ENCODE data around the gene RNU7-1. TPM values are rescaled to one million over a fixed set of nuclear protein-coding genes. Genes with fewer than 3 reads are reported as not detected.

RNU7-1 gene
- total and polyA plus RNA-seq, 2 experiments from 2014 or later, result not detected

DNA sequence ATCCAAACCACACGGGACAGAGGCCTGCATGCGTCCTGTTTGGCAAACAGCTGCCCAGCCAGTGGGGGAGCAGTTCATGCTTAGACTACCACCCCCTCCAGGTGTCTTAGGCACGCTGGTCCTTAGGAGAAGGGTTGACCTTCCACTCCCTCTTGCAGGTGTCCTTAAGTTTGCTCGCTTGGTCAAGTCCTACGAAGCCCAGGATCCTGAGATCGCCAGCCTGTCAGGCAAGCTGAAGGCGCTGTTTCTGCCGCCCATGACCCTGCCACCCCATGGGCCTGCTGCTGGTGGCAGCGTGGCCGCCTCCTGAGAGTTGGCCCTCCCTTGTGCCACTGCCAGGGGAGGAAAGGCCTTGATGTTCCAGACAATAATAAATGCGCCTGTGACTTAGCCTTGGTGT is 2.0 kb downstream of the RNU7-1 start:
- Histone ChIP-seq H3K36me3 (ENCODE audit: low read depth) (no peaks in the 10 kb centered on the region), H3F3A (ENCODE audit: insufficient read depth) (peaks cover 34% of the 10 kb centered on the region), H2AFZ (no peak overlapping the region), H3K9me2 (ENCODE audit: insufficient read depth) (no peaks in the 10 kb centered on the region), H3K4me3 (no peak overlapping the region; the same call in 1 of the 2 replicates), H3K27ac (no peak overlapping the region), H4K20me1 (ENCODE audit: insufficient read depth) (no peaks in the 10 kb centered on the region), H3K9ac (0 out of 2 replicates have a peak overlapping the region, but pooled peaks have one; percentile 89), H3K4me1 (ENCODE audit: insufficient read depth) (peaks cover 17% of the 10 kb centered on the region), H3K27me3 (replicated peaks; ENCODE audit: insufficient read depth) (no peaks in the 10 kb centered on the region), H3K9me3 (ENCODE audit: low read depth) (no peaks in the 10 kb centered on the region), H3K79me2 (ENCODE audit: insufficient read depth) (peaks cover 11% of the 10 kb centered on the region; the same call in 1 of the 2 replicates), H3K4me2 (ENCODE audit: unreplicated experiment) (no peak overlapping the region)
- TF ChIP-seq EZH2 (IDR thresholded peaks at IDR 0.05; ENCODE audit: insufficient read depth, poor library complexity, severe bottlenecking) (no peak), EZH2phosphoT487 (IDR thresholded peaks at IDR 0.05; ENCODE audit: insufficient read depth, low read depth) (no peak)
- WGBS, 2 experiments (ENCODE audit: low coverage in 1 of 2, low lambda C conversion rate in 2 of 2, missing lambda C conversion rate in 2 of 2), result 93 to 96% methylated on average over 11 of the region's 11 CpGs
- in situ Hi-C loops (cut with MboI), result loop anchor here (10.0 kb wide), 1 partner anchor 169 kb away; no protein-coding TSS in a partner anchor
- DNase-seq, result no peak

DNA sequence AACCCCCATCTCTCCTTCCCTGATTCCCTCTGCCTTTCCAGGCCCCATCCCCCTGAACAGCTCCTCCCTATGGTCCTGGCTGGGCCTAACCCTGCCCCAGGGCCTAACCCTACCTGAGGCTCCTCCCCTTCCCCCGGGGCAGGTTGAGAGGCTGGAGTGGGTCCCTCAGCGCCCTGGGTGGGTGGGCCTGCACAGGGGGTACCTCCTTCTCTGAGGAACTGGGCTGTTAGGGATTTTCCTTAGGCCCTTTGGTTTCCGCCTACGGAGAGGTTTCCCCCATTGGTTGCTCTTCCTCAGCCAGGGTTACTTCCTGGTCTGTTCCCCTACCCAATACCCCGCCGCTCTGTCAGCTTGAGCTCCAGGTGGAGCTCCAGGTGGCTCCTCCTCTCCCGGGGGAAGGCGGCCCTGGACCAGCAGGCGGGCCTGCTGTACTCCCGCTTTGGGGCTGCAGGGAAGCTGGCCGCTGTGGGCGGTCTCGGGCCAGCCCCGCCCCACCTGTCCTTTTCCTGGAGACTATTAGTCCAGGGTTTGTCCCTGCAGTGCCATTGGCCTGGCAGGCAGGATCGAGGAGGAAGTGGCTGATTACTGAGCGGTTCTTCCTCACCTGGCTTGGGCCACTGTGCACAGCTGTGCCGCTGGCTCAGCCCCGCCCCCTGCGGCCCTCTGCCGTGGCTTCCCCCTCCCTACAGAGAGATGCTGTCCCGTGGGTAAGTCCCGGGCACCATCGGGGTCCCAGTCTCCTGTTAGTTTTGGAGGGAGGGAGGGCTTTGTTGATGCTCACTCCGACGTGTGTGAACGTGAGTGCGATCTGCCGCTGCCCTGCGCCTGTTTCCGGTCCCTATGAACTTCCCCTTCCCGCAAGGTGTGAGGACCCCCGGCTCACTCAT is 2.7 kb downstream of the RNU7-1 start:
- Histone ChIP-seq H3K4me2 (ENCODE audit: unreplicated experiment) (no peak overlapping the region), H2AFZ (no peak overlapping the region), H3K4me1 (ENCODE audit: insufficient read depth) (peaks cover 17% of the 10 kb centered on the region), H3K79me2 (ENCODE audit: insufficient read depth) (peaks cover 11% of the 10 kb centered on the region; the same call in 1 of the 2 replicates), H3K9me2 (ENCODE audit: insufficient read depth) (no peaks in the 10 kb centered on the region), H3F3A (ENCODE audit: insufficient read depth) (peaks cover 28% of the 10 kb centered on the region), H4K20me1 (ENCODE audit: insufficient read depth) (no peaks in the 10 kb centered on the region), H3K9me3 (ENCODE audit: low read depth) (no peaks in the 10 kb centered on the region), H3K27ac (no peak overlapping the region), H3K9ac (no peak overlapping the region), H3K36me3 (ENCODE audit: low read depth) (no peaks in the 10 kb centered on the region), H3K27me3 (replicated peaks; ENCODE audit: insufficient read depth) (no peaks in the 10 kb centered on the region), H3K4me3 (no peak overlapping the region)
- WGBS, 2 experiments (ENCODE audit: low coverage in 1 of 2, low lambda C conversion rate in 2 of 2, missing lambda C conversion rate in 2 of 2), result 65 to 69% methylated on average over 31 to 32 of the region's 32 CpGs
- in situ Hi-C loops (cut with MboI), result loop anchor here (10.0 kb wide), 1 partner anchor 169 kb away; no protein-coding TSS in a partner anchor
- TF ChIP-seq EZH2 (IDR thresholded peaks at IDR 0.05; ENCODE audit: insufficient read depth, poor library complexity, severe bottlenecking) (no peak), EZH2phosphoT487 (IDR thresholded peaks at IDR 0.05; ENCODE audit: insufficient read depth, low read depth) (no peak)
- no peak for DNase-seq

DNA sequence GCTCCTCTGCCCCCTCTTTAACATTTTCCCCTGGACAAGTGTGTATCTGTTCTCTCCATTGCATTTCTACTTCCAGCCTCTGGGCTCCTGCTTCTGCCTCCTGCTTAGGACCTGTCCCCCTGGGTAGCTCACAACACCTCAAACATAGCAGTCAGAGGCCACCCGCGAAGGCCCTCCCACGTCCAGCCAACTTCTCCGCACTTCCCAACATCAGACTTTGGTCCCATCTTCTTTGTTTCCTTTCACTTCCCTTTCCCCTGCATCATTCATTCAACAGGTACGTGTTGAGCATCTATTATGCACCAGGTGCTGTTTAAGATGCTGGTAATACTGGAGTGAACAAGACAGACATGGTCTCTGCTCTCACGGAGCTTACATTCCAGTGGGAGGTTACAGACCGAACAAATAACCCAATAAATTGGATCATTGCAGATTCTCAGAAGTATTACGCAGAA is 3.3 kb downstream of the RNU7-1 start:
- in situ Hi-C loops (cut with MboI), result loop anchor here (10.0 kb wide), 1 partner anchor 168 kb away; no protein-coding TSS in a partner anchor
- Histone ChIP-seq H3F3A (ENCODE audit: insufficient read depth) (peaks cover 26% of the 10 kb centered on the region), H3K4me1 (ENCODE audit: insufficient read depth) (peaks cover 17% of the 10 kb centered on the region), H3K27ac (no peak overlapping the region), H3K9me2 (ENCODE audit: insufficient read depth) (no peaks in the 10 kb centered on the region), H3K79me2 (ENCODE audit: insufficient read depth) (peaks cover 11% of the 10 kb centered on the region; the same call in 1 of the 2 replicates), H3K9ac (no peak overlapping the region), H3K4me3 (no peak overlapping the region), H3K36me3 (ENCODE audit: low read depth) (no peaks in the 10 kb centered on the region), H3K27me3 (replicated peaks; ENCODE audit: insufficient read depth) (no peaks in the 10 kb centered on the region), H3K4me2 (ENCODE audit: unreplicated experiment) (no peak overlapping the region), H3K9me3 (ENCODE audit: low read depth) (no peaks in the 10 kb centered on the region), H2AFZ (no peak overlapping the region), H4K20me1 (ENCODE audit: insufficient read depth) (no peaks in the 10 kb centered on the region)
- no peak for DNase-seq
- TF ChIP-seq EZH2 (IDR thresholded peaks at IDR 0.05; ENCODE audit: insufficient read depth, poor library complexity, severe bottlenecking), result no peak
- TF ChIP-seq EZH2phosphoT487 (IDR thresholded peaks at IDR 0.05; ENCODE audit: insufficient read depth, low read depth), result no peak
- WGBS, 2 experiments (ENCODE audit: low coverage in 1 of 2, low lambda C conversion rate in 2 of 2, missing lambda C conversion rate in 2 of 2), result 73 to 79% methylated on average over 8 of the region's 8 CpGs

DNA sequence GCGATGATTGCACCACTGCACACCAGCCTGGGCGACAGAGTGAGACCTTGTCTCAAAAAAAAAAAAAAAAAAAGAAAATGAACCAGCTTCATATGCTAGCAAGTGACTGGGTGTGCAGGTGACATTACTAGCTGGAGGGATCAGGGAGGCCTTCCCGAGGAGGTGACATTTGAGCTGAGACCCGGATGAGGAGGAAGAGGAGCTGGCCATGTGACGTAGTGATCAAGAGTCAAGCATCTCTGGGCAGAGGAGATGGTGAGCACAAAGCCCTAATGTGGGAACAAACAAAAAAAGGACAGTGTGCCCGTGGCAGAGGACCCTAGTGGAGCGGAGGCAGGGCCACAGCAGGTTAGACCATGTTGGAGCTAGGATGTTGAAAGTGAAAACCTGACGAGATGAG is 4.0 kb downstream of the RNU7-1 start:
- Histone ChIP-seq H3K9me2 (ENCODE audit: insufficient read depth) (no peaks in the 10 kb centered on the region), H3F3A (ENCODE audit: insufficient read depth) (peaks cover 22% of the 10 kb centered on the region), H3K9ac (no peak overlapping the region), H3K79me2 (ENCODE audit: insufficient read depth) (peaks cover 11% of the 10 kb centered on the region; the same call in 1 of the 2 replicates), H3K4me3 (no peak overlapping the region), H3K4me1 (ENCODE audit: insufficient read depth) (peaks cover 13% of the 10 kb centered on the region), H3K36me3 (ENCODE audit: low read depth) (no peaks in the 10 kb centered on the region), H3K9me3 (ENCODE audit: low read depth) (no peaks in the 10 kb centered on the region), H4K20me1 (ENCODE audit: insufficient read depth) (no peaks in the 10 kb centered on the region), H3K27ac (no peak overlapping the region), H2AFZ (no peak overlapping the region), H3K4me2 (ENCODE audit: unreplicated experiment) (no peak overlapping the region), H3K27me3 (replicated peaks; ENCODE audit: insufficient read depth) (no peaks in the 10 kb centered on the region)
- no peak for TF ChIP-seq EZH2 (IDR thresholded peaks at IDR 0.05; ENCODE audit: insufficient read depth, poor library complexity, severe bottlenecking)
- in situ Hi-C loops (cut with MboI), result loop anchor here (10.0 kb wide), 1 partner anchor 167 kb away; no protein-coding TSS in a partner anchor
- 74 to 85% methylated on average over 8 of the region's 8 CpGs for WGBS, 2 experiments (ENCODE audit: low coverage in 1 of 2, low lambda C conversion rate in 2 of 2, missing lambda C conversion rate in 2 of 2)
- DNase-seq, result no peak
